Mesenchymal stem cell (in vitro differentiated cells and primary cell): ENCODE data around the gene HSCB.

Experiments used
- DNase-seq: peaks from one replicate; pipeline ENCODE4 v3.0.0-alpha.2; 2013
- H2AFZ ChIP-seq: one replicate; pipeline ENCODE4 v1.6.1; 2013; ENCODE audit warnings: low read depth, mild to moderate bottlenecking, control low read depth, inconsistent platforms, low read length, moderate library complexity
- H2AK5ac ChIP-seq: 2 replicates; pipeline ENCODE4 v1.6.1; 2013; ENCODE audit warnings: low read length, moderate library complexity, mild to moderate bottlenecking, inconsistent platforms; ENCODE audit not compliant: severe bottlenecking
- H2BK120ac ChIP-seq: one replicate; pipeline ENCODE4 v1.6.1; 2013; ENCODE audit warnings: low read depth, mild to moderate bottlenecking, inconsistent platforms, low read length, moderate library complexity
- H2BK12ac ChIP-seq, 2 experiments: one replicate each; pipeline ENCODE4 v1.6.1; 2013; ENCODE audit warnings: inconsistent platforms in 2 of 2, low read length in 2 of 2, mild to moderate bottlenecking in 2 of 2, moderate library complexity in 2 of 2, control low read depth in 1 of 2
- H2BK15ac ChIP-seq: one replicate; pipeline ENCODE4 v1.6.1; 2013; ENCODE audit warnings: mild to moderate bottlenecking, low read depth, inconsistent platforms; ENCODE audit not compliant: poor library complexity, severe bottlenecking
- H2BK5ac ChIP-seq: 2 replicates; pipeline ENCODE4 v1.6.1; 2013; ENCODE audit warnings: low read depth, mild to moderate bottlenecking, low read length, control low read depth, inconsistent platforms; ENCODE audit not compliant: poor library complexity, severe bottlenecking
- H3K14ac ChIP-seq, 2 experiments: one replicate each; pipeline ENCODE4 v1.6.1; 2013; ENCODE audit warnings: inconsistent platforms in 2 of 2, low read length in 2 of 2, control low read depth in 1 of 2, mild to moderate bottlenecking in 1 of 2, moderate library complexity in 1 of 2
- H3K18ac ChIP-seq, 2 experiments: one replicate each; pipeline ENCODE4 v1.6.1; 2013; ENCODE audit warnings: inconsistent platforms in 2 of 2, low read length in 2 of 2, control low read depth in 1 of 2, low read depth in 1 of 2, mild to moderate bottlenecking in 1 of 2
- H3K23ac ChIP-seq, 2 experiments: one replicate each; pipeline ENCODE4 v1.6.1; 2013; ENCODE audit warnings: inconsistent platforms in 2 of 2, low read length in 2 of 2, mild to moderate bottlenecking in 2 of 2, moderate library complexity in 2 of 2, control low read depth in 1 of 2
- H3K27ac ChIP-seq: 2 replicates; pipeline ENCODE4 v1.5.1; 2013; ENCODE audit warnings: mild to moderate bottlenecking, moderate library complexity, low read length, control low read depth, inconsistent platforms; ENCODE audit not compliant: poor library complexity, severe bottlenecking
- H3K27me3 ChIP-seq, 2 experiments: 2 replicates each; pipeline versions ENCODE4 v1.6.1 to v1.7.0; 2013; ENCODE audit warnings: low read length in 2 of 2, mild to moderate bottlenecking in 2 of 2, moderate library complexity in 2 of 2, control low read depth in 1 of 2, inconsistent platforms in 1 of 2; ENCODE audit not compliant: control insufficient read depth in 1 of 2, insufficient read depth in 1 of 2
- H3K36me3 ChIP-seq, 2 experiments: 2 replicates each; pipeline versions ENCODE4 v1.6.1 to v1.7.0; 2013; ENCODE audit warnings: low read length in 2 of 2, control low read depth in 1 of 2, inconsistent platforms in 1 of 2, low read depth in 1 of 2, mild to moderate bottlenecking in 1 of 2; ENCODE audit not compliant: insufficient read depth in 2 of 2, control insufficient read depth in 1 of 2
- H3K4ac ChIP-seq, 2 experiments: one replicate each; pipeline ENCODE4 v1.6.1; 2013; ENCODE audit warnings: inconsistent platforms in 2 of 2, low read length in 2 of 2, mild to moderate bottlenecking in 2 of 2, moderate library complexity in 2 of 2, control low read depth in 1 of 2, low read depth in 1 of 2
- H3K4me1 ChIP-seq: 2 replicates; pipeline ENCODE4 v1.6.1; 2013; ENCODE audit warnings: low read depth, low read length, control low read depth; ENCODE audit not compliant: control insufficient read depth, insufficient read depth
- H3K4me2 ChIP-seq: 2 replicates; pipeline ENCODE4 v1.6.1; 2013; ENCODE audit warnings: low read length, mild to moderate bottlenecking, inconsistent platforms; ENCODE audit not compliant: poor library complexity, severe bottlenecking
- H3K4me3 ChIP-seq, 2 experiments: 2 replicates each; pipeline versions ENCODE4 v1.5.1 to v1.7.0; 2013; ENCODE audit warnings: low read length in 2 of 2, mild to moderate bottlenecking in 2 of 2, control low read depth in 1 of 2, low read depth in 1 of 2; ENCODE audit not compliant: insufficient read depth in 1 of 2
- H3K79me1 ChIP-seq: replicated peaks from 2 replicates; pipeline ENCODE4 v1.6.1; 2013; ENCODE audit warnings: mild to moderate bottlenecking, control low read depth, low read length, inconsistent platforms; ENCODE audit not compliant: poor library complexity, severe bottlenecking
- H3K9ac ChIP-seq: 2 replicates; pipeline ENCODE4 v1.7.0; 2013; ENCODE audit warnings: mild to moderate bottlenecking, low read length, moderate library complexity
- H3K9me3 ChIP-seq: 2 replicates; pipeline ENCODE4 v1.7.0; 2013; ENCODE audit warnings: mild to moderate bottlenecking, low read length; ENCODE audit not compliant: control insufficient read depth
- H4K8ac ChIP-seq: one replicate; pipeline ENCODE4 v1.6.1; 2013; ENCODE audit warnings: inconsistent platforms, mild to moderate bottlenecking, low read length, moderate library complexity
- H4K91ac ChIP-seq: one replicate; pipeline ENCODE4 v1.6.1; 2013; ENCODE audit warnings: mild to moderate bottlenecking, low read length, inconsistent platforms
- WGBS: methylation state at CpG from one replicate; pipeline ENCODE4 v1.1.7; 2013; ENCODE audit warnings: mixed read lengths; 5-methylcytosine and 5-hydroxymethylcytosine counted together

HSCB gene

DNA sequence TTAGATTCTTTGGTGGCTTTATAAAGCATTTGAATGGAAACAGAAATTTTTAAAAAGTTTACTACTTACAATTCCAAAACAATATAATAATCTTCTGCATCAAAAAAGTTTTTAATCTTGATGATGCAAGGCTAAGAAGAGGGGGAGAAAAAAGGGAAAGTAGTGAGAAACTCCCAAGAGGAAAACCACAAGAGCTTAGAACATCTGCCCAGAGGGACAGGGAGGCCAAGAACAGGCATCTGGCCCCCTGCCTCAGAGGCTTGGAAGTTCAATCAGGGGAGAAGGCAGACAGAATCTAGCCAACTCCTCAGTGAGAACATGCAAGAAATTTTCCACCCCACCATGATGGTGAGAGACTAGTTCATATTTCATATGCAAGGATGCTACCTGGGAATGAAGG is 38.4 kb upstream of the HSCB start:
- Histone ChIP-seq H3K4me1 (peaks cover 1% of the 10 kb centered on the region), H3K9ac (no peak overlapping the region), H3K4ac (no peak overlapping the region), H4K91ac (no peak overlapping the region), H3K4me3 (no peak overlapping the region), H3K14ac (no peak overlapping the region), H2BK15ac (no peak overlapping the region), H2BK120ac (no peak overlapping the region), H2BK5ac (no peak overlapping the region), H3K36me3 (peaks cover 2 to 47% of the 10 kb centered on the region in 2 experiments), H2AK5ac (no peak overlapping the region), H3K27me3 (no peaks in the 10 kb centered on the region), H3K27ac (no peak overlapping the region), H4K8ac (no peak overlapping the region), H3K18ac (no peak overlapping the region), H2AFZ (no peak overlapping the region), H3K4me2 (no peak overlapping the region), H2BK12ac (no peak overlapping the region), H3K79me1 (no peaks in the 10 kb centered on the region), H3K23ac (no peak overlapping the region), H3K9me3 (no peaks in the 10 kb centered on the region)
- no peak for DNase-seq

DNA sequence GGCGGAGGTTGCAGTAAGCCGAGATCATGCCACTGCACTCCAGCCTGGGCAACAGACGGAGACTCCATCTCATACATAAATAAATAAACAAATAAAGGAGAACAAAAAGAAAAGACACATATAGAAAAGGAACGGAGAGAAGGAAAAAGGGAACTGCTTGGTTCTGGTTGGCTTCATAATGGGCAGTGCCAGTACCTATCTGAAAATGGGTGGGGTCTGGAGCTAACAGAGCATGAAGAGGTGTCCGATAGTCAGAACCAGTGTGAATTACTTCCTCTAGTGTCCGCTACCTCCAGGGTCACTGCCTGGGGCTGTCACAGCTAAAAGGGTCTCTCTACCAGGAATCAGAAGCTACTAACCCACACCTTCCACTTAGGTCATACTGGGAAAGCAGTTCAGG is 35.0 kb upstream of the HSCB start:
- peaks cover 1% of the 10 kb centered on the region for H3K4me1 ChIP-seq
- no peak overlapping the region for H2BK12ac ChIP-seq
- H3K9me3 ChIP-seq, result no peaks in the 10 kb centered on the region
- peak overlapping the region; percentile 34 for H2BK120ac ChIP-seq
- H3K4ac ChIP-seq, result no peak overlapping the region
- no peak overlapping the region for H3K18ac ChIP-seq
- no peak overlapping the region for H3K9ac ChIP-seq
- 92% methylated on average over 5 of the region's 6 CpGs for WGBS
- H3K79me1 ChIP-seq, result no peaks in the 10 kb centered on the region
- no peaks in the 10 kb centered on the region for H3K27me3 ChIP-seq
- DNase-seq, result no peak
- H3K36me3 ChIP-seq, result peaks cover 0 to 28% of the 10 kb centered on the region in 2 experiments
- no peak overlapping the region for H4K91ac ChIP-seq
- no peak overlapping the region for H3K4me3 ChIP-seq
- no peak overlapping the region for H2BK5ac ChIP-seq
- no peak overlapping the region for H3K4me2 ChIP-seq
- no peak overlapping the region for H3K27ac ChIP-seq
- H3K14ac ChIP-seq, result no peak overlapping the region
- H3K23ac ChIP-seq, result no peak overlapping the region
- H2AK5ac ChIP-seq, result no peak overlapping the region
- H2BK15ac ChIP-seq, result no peak overlapping the region
- no peak overlapping the region for H2AFZ ChIP-seq
- no peak overlapping the region for H4K8ac ChIP-seq

DNA sequence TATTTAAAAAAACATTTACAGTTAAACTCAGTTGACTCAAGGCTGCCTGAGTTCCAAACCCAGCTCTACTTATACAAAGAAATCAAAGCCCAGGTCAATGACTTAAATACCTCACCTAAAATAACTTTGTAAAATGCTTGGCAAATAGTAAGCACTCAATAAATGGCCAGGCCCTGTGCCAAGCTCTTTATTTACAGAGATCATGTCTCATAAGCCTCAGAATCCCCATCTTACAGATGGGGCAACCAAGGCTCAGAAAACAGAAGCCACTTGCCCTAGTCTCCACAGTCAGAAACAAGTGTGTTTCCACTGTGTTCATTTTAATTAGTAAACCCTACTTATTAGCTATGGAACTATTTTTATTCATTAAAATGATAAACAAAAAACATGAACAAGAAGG is 31.7 kb upstream of the HSCB start:
- Histone ChIP-seq H3K27ac (peak overlapping the region; percentile 91), H3K14ac (no peak overlapping the region), H2AFZ (no peak overlapping the region), H3K4me1 (peaks cover 3% of the 10 kb centered on the region), H3K4me3 (peak overlapping the region in 1 of 2 experiments; percentile 62), H3K4ac (no peak overlapping the region), H3K23ac (no peak overlapping the region), H3K79me1 (peaks cover 3% of the 10 kb centered on the region), H2AK5ac (no peak overlapping the region), H2BK120ac (peak overlapping the region; percentile 15), H4K91ac (no peak overlapping the region), H3K4me2 (no peak overlapping the region), H4K8ac (no peak overlapping the region), H3K9me3 (no peaks in the 10 kb centered on the region), H3K27me3 (no peaks in the 10 kb centered on the region), H2BK5ac (no peak overlapping the region), H3K18ac (no peak overlapping the region), H2BK12ac (peak overlapping the region in 1 of 2 experiments; percentile 93), H2BK15ac (no peak overlapping the region), H3K9ac (peak overlapping the region; percentile 93), H3K36me3 (peaks cover 0 to 17% of the 10 kb centered on the region in 2 experiments)
- peak; percentile 10 for DNase-seq

DNA sequence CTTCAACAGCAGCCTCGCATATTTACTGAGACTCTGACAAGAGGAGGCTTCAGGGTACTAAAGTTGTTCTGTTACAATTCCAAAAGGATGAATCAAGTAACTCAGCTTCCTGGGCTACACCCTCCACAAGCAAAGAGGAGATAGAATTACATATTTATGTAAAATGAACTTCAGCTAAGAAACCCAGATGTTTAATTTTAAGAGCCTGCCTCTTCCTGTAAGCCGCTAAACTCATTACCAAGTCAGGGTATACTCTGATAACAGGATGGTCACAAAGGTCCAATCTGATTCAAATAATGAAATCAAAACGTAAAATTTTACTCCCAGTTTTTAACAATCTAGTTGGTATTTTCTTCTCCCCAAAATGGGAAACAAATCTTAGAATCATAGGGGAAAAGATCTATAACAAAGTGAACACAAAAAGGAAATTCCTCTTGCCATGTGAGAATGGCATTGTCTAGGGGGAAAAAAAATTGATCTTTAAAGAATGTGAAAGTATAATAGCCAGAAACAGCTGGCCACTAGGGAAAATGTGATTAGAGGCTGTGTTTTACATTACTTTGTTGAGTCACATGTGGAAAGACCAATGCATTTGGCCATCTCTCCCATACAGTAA is 31.2 kb upstream of the HSCB start:
- 6% methylated on average over 1 of the region's 3 CpGs for WGBS
- H2BK5ac ChIP-seq, result no peak overlapping the region
- peak; percentile 59 for DNase-seq
- H3K4me1 ChIP-seq, result peaks cover 3% of the 10 kb centered on the region
- no peak overlapping the region for H2AFZ ChIP-seq
- peaks cover 3% of the 10 kb centered on the region for H3K79me1 ChIP-seq
- no peaks in the 10 kb centered on the region for H3K9me3 ChIP-seq
- H2BK15ac ChIP-seq, result no peak overlapping the region
- H3K14ac ChIP-seq, result no peak overlapping the region
- no peak overlapping the region for H3K4ac ChIP-seq
- H3K27me3 ChIP-seq, result no peaks in the 10 kb centered on the region
- H3K18ac ChIP-seq, result no peak overlapping the region
- H4K91ac ChIP-seq, result no peak overlapping the region
- H3K27ac ChIP-seq, result peak overlapping the region; percentile 91
- peak overlapping the region; percentile 93 for H3K9ac ChIP-seq
- H2BK12ac ChIP-seq, result no peak overlapping the region
- no peak overlapping the region for H2AK5ac ChIP-seq
- H3K36me3 ChIP-seq, result peaks cover 0 to 17% of the 10 kb centered on the region in 2 experiments
- H4K8ac ChIP-seq, result no peak overlapping the region
- H3K23ac ChIP-seq, result no peak overlapping the region
- H3K4me2 ChIP-seq, result no peak overlapping the region
- peak overlapping the region in 1 of 2 experiments; percentile 67 for H3K4me3 ChIP-seq
- H2BK120ac ChIP-seq, result no peak overlapping the region
